K562 (cell line): ENCODE data around the gene CNKSR3. TPM values are rescaled to one million over a fixed set of nuclear protein-coding genes. Genes with fewer than 3 reads are reported as not detected.

Experiments used
- ATAC-seq: fragments of 200-7000 bp; cut with Tn5 transposase; 3 replicates; pipeline ENCODE4 v1.9.1; 2020; ENCODE audit warnings: moderate library complexity
- BruUV-seq: library from RNA; stranded (reverse); fragments of 400-500 nt; replicated peaks from 2 replicates; lab custom pipeline; 2021; lab: Mats Ljungman, UMichigan
- CTCF ChIA-PET: fragments of 300-600 bp; formaldehyde crosslinking; extraction: SDS; loops from one replicate; lab custom pipeline; 2021; ENCODE audit warnings: low intra/inter-chr PET ratio; lab: Yijun Ruan, JAX
- POLR2A ChIA-PET: fragments of 300-600, 350-650 bp; sonication (Branson Sonifier 250); formaldehyde crosslinking; extraction: SDS; loops from one replicate; lab custom pipeline; 2021; ENCODE audit warnings: antibody characterized with exemption, inconsistent platforms; lab: Yijun Ruan, JAX
- DNase-seq, 4 experiments: peaks; one replicate each; pipeline versions ENCODE4 v3.0.0 to v3.0.0-alpha.2; 2011 to 2018; ENCODE audit warnings: low spot score in 3 of 4, mixed read lengths in 3 of 4; ENCODE audit errors: extremely low read depth in 1 of 4
- FAIRE-seq: peaks from 2 replicates; lab custom pipeline; 2011; peaks lifted over from hg19 to GRCh38; lab: Jason Lieb, UNC
- H2AFZ ChIP-seq: 2 replicates; pipeline ENCODE4 v1.6.0; 2011; ENCODE audit warnings: low read depth, low read length, control low read depth, inconsistent platforms
- H3K27ac ChIP-seq: fragments of 200-600 bp; 3 replicates; pipeline ENCODE4 v1.8.0; 2011; ENCODE audit warnings: low read depth, mild to moderate bottlenecking, control low read depth, inconsistent platforms, low read length, moderate library complexity, mixed read lengths; ENCODE audit errors: extremely low read depth
- H3K27me3 ChIP-seq, 2 experiments: fragments of 300-600 bp in 1 of 2; 2 replicates in 1 of 2; 3 replicates in 1 of 2; pipeline versions ENCODE4 v1.6.0 to v1.8.0; 2011; ENCODE audit warnings: inconsistent platforms in 2 of 2, low read length in 2 of 2, mild to moderate bottlenecking in 1 of 2, mixed read lengths in 1 of 2, moderate library complexity in 1 of 2; ENCODE audit not compliant: control insufficient read depth in 2 of 2, insufficient read depth in 2 of 2
- H3K36me3 ChIP-seq: fragments of 300-600 bp; 3 replicates; pipeline ENCODE4 v1.8.0; 2011; ENCODE audit warnings: mild to moderate bottlenecking, low read length, inconsistent platforms; ENCODE audit not compliant: control insufficient read depth, insufficient read depth
- H3K4me1 ChIP-seq, 2 experiments: fragments of 200-600 bp in 1 of 2; replicated peaks in 1 of 2; 2 replicates in 1 of 2; 3 replicates in 1 of 2; pipeline versions ENCODE4 v1.5.1 to v1.8.0; 2011; ENCODE audit warnings: inconsistent platforms in 2 of 2, low read length in 2 of 2, mild to moderate bottlenecking in 1 of 2, mixed read lengths in 1 of 2, moderate library complexity in 1 of 2; ENCODE audit not compliant: control insufficient read depth in 2 of 2, insufficient read depth in 2 of 2
- H3K4me2 ChIP-seq: 2 replicates; pipeline ENCODE4 v1.6.1; 2011; ENCODE audit warnings: low read length, control low read depth, inconsistent platforms, mixed read lengths; ENCODE audit not compliant: insufficient read depth
- H3K4me3 ChIP-seq: fragments of 200-600 bp; sonication (generic), shearing (Covaris generic); 2 replicates; pipeline ENCODE4 v1.5.1; 2016; ENCODE audit warnings: control low read depth, inconsistent platforms
- H3K79me2 ChIP-seq: fragments of 200-600 bp; 3 replicates; pipeline ENCODE4 v1.8.0; 2011; ENCODE audit warnings: low read length, inconsistent platforms; ENCODE audit not compliant: control insufficient read depth, insufficient read depth
- H3K9ac ChIP-seq, 2 experiments: 2 replicates each; pipeline versions ENCODE4 v1.6.0 to v1.6.1; 2011; ENCODE audit warnings: low read depth in 2 of 2, low read length in 2 of 2, control low read depth in 1 of 2, inconsistent platforms in 1 of 2, mild to moderate bottlenecking in 1 of 2, mixed read lengths in 1 of 2; ENCODE audit not compliant: insufficient read depth in 1 of 2
- H3K9me1 ChIP-seq: one replicate; pipeline ENCODE4 v1.6.0; 2011; ENCODE audit warnings: inconsistent platforms, mild to moderate bottlenecking, low read length, moderate library complexity; ENCODE audit not compliant: control insufficient read depth, insufficient read depth
- H3K9me3 ChIP-seq: replicated peaks from 2 replicates; pipeline ENCODE4 v1.5.1; 2011; ENCODE audit warnings: low read depth, low read length, inconsistent platforms; ENCODE audit not compliant: control insufficient read depth, insufficient read depth
- H4K20me1 ChIP-seq: replicated peaks from 2 replicates; pipeline ENCODE4 v1.6.1; 2011; ENCODE audit warnings: low read length, inconsistent platforms, mixed read lengths; ENCODE audit not compliant: control insufficient read depth, insufficient read depth
- ATF2 ChIP-seq: sonication (generic); formaldehyde crosslinking; IDR thresholded peaks from 2 replicates; pipeline ENCODE4 v1.8.1; 2022; ENCODE audit warnings: missing genetic modification reagents
- BMI1 ChIP-seq: fragments of 150-350 bp; IDR thresholded peaks from 2 replicates; pipeline ENCODE4 v1.6.1; 2014; ENCODE audit warnings: low read length
- CREBBP ChIP-seq: IDR thresholded peaks from one replicate; pipeline ENCODE4 v1.6.1; 2012; ENCODE audit warnings: low read depth, mild to moderate bottlenecking, control low read depth, inconsistent platforms, low read length
- ELF2 ChIP-seq: fragments of 250-450 bp; sonication (Bioruptor Pico); IDR thresholded peaks from 2 replicates; pipeline ENCODE4 v1.5.0; 2021; ENCODE audit warnings: mild to moderate bottlenecking
- GABPB2 ChIP-seq: fragments of 250-450 bp; sonication (Bioruptor Pico); conservative IDR thresholded peaks from 2 replicates; pipeline ENCODE4 v1.5.1; 2021; ENCODE audit warnings: mild to moderate bottlenecking
- MECOM ChIP-seq: fragments of 250-450 bp; sonication (Bioruptor Pico); IDR thresholded peaks from 2 replicates; pipeline ENCODE4 v1.8.0; 2022; ENCODE audit warnings: inconsistent platforms
- MYC ChIP-seq, 2 experiments: fragments of 250-450 bp in 1 of 2; sonication (Bioruptor Pico) in 1 of 2; IDR thresholded peaks; 2 replicates each; pipeline versions ENCODE4 v1.5.1 to v1.6.1; 2012 to 2021; ENCODE audit warnings: low read depth in 2 of 2, borderline replicate concordance in 1 of 2, improper control_type of control experiment in 1 of 2, low read length in 1 of 2, mild to moderate bottlenecking in 1 of 2, moderate library complexity in 1 of 2
- PHF21A ChIP-seq: fragments of 450-650 bp; IDR thresholded peaks from 2 replicates; pipeline ENCODE4 v1.6.1; 2017; ENCODE audit warnings: low read depth, borderline replicate concordance
- PRDM10 ChIP-seq: fragments of 450-650 bp; IDR thresholded peaks from 2 replicates; pipeline ENCODE4 v1.6.1; 2018; ENCODE audit not compliant: partially characterized antibody
- PTBP1 ChIP-seq: fragments of 200-400 bp; formaldehyde crosslinking; IDR thresholded peaks from 2 replicates; pipeline ENCODE4 v1.6.1; 2017; ENCODE audit warnings: low read depth, low read length
- RUNX1 ChIP-seq: sonication (generic); IDR thresholded peaks from 2 replicates; pipeline ENCODE4 v1.6.1; 2016; ENCODE audit warnings: antibody characterized with exemption, low read depth
- SNIP1 ChIP-seq: fragments of 450-650 bp; IDR thresholded peaks from 2 replicates; pipeline ENCODE4 v1.7.1; 2017; ENCODE audit warnings: low read depth, mild to moderate bottlenecking
- SRSF7 ChIP-seq: fragments of 200-400 bp; formaldehyde crosslinking; optimal IDR thresholded peaks from 2 replicates; pipeline ENCODE3; 2017; ENCODE audit warnings: mild to moderate bottlenecking, low read depth, low read length
- TBP ChIP-seq: optimal IDR thresholded peaks from 2 replicates; pipeline ENCODE3; 2011; ENCODE audit warnings: low read depth, low read length, improper control_type of control experiment
- WHSC1 ChIP-seq: IDR thresholded peaks from one replicate; pipeline ENCODE4 v1.6.1; 2012; ENCODE audit warnings: low read length, control low read depth, inconsistent platforms
- ZBTB7A ChIP-seq: IDR thresholded peaks from 2 replicates; pipeline ENCODE4 v1.6.1; 2011; ENCODE audit warnings: low read depth, mild to moderate bottlenecking, low read length, moderate library complexity, borderline replicate concordance; ENCODE audit not compliant: control insufficient read depth
- ZNF121 ChIP-seq: sonication (generic); formaldehyde crosslinking; conservative IDR thresholded peaks from 2 replicates; pipeline ENCODE4 v1.8.0; 2022; ENCODE audit warnings: missing genetic modification reagents
- ZNF146 ChIP-seq: IDR thresholded peaks from one replicate; pipeline ENCODE4 v1.6.1; 2018; ENCODE audit warnings: missing compliant biosample characterization; ENCODE audit not compliant: unreplicated experiment
- ZNF41 ChIP-seq: fragments of 250-450 bp; sonication (Bioruptor Pico); conservative IDR thresholded peaks from 2 replicates; pipeline ENCODE4 v1.4.0; 2020; ENCODE audit warnings: mild to moderate bottlenecking
- ZNF57 ChIP-seq: fragments of 450-650 bp; formaldehyde crosslinking; IDR thresholded peaks from 2 replicates; pipeline ENCODE4 v1.4.0; 2020; ENCODE audit warnings: mild to moderate bottlenecking, moderate library complexity
- WGBS: fragments of 100-300 bp; shearing (Covaris generic); methylation state at CpG from one replicate; pipeline ENCODE4 v1.1.6; 2016; ENCODE audit warnings: low coverage, mixed read lengths; ENCODE audit not compliant: insufficient coverage; ENCODE audit errors: missing lambda C conversion rate; 5-methylcytosine and 5-hydroxymethylcytosine counted together
- in situ Hi-C: fragments of 300-500 bp; cut with MboI; formaldehyde crosslinking; loops from 4 replicates; pipeline ENCODE4 v1.15.0; 2018; ENCODE audit warnings: inconsistent platforms, mixed read lengths
- intact Hi-C: fragments of 100-400 bp; cut with micrococcal nuclease; formaldehyde crosslinking; loops from 2 replicates; pipeline ENCODE4 v1.14.2; 2022
- polyA plus RNA-seq, 8 experiments: library from polyadenylated mRNA; depleted of rRNA in 4 of 8; stranded (reverse) in 5 of 8; unstranded in 3 of 8; fragments of >200 nt; fragmentation: Nextera tagmentation in 2 of 8; fragmentation: Illumina TruSeq in 1 of 8; extraction: Ambion mirVana in 2 of 8; extraction: Trizol in 1 of 8; gene quantifications; 2 replicates each; pipeline versions ENCODE4 v1.2.1 to v1.2.3, GENCODE V29; 2011 to 2014; ENCODE audit warnings: inconsistent platforms in 1 of 8, missing spikeins in 1 of 8
- total RNA-seq, 7 experiments: library from RNA; depleted of rRNA in 6 of 7; stranded (reverse); fragments of >200 nt in 6 of 7; fragmentation: Illumina TruSeq in 2 of 7; extraction: Trizol in 2 of 7; gene quantifications; 2 replicates each; pipeline versions ENCODE4 v1.2.1 to v1.2.3, GENCODE V29; 2011 to 2021; ENCODE audit warnings: low replicate concordance in 1 of 7

Gene CNKSR3
- total and polyA plus RNA-seq, 9 of the 15 experiments (the other 6 are each of a cell fraction or from before 2014, with no cell fraction given): 4.5 to 29.6 (median 9.5) TPM

- TF ChIP-seq ZBTB7A: no peak
- TF ChIP-seq, all 486 proteins: peak for 0
These were observed 25.5 kb downstream of the CNKSR3 start (continued) for GRCh38 chr6:154484942-154485341.

- ATAC-seq: no peak
- no peak overlapping the region for H3K4me2 ChIP-seq
- H3K4me1 ChIP-seq: peaks cover 7 to 11% of the 10 kb centered on the region in 2 experiments; a peak in 4 of 5 replicates
- H3K9me1 ChIP-seq: no peaks in the 10 kb centered on the region
- H2AFZ ChIP-seq: no peak overlapping the region
- in situ Hi-C loops (no loop called here), intact Hi-C loops (no loop called here)
- 57% methylated on average over 4 of the region's 4 CpGs for WGBS
- peaks cover 9% of the 10 kb centered on the region for H4K20me1 ChIP-seq
- no peaks in the 10 kb centered on the region for H3K9me3 ChIP-seq
- POLR2A ChIA-PET: no interaction called here
- no TSS peak for BruUV-seq
- H3K27ac ChIP-seq: no peak overlapping the region
- no peak overlapping the region for H3K4me3 ChIP-seq
- H3K36me3 ChIP-seq: no peaks in the 10 kb centered on the region
- no peak for DNase-seq
- H3K9ac ChIP-seq: no peak overlapping the region
- no peaks in the 10 kb centered on the region for H3K27me3 ChIP-seq
- no peak for FAIRE-seq
- CTCF ChIA-PET: no interaction called here
- peaks cover 62% of the 10 kb centered on the region for H3K79me2 ChIP-seq
- TF ChIP-seq MECOM (CRISPR knock-in tag): no peak
- TF ChIP-seq CREBBP: no peak
- TF ChIP-seq TBP: no peak
- no peak for TF ChIP-seq ZNF146 (CRISPR knock-in tag)
- no peak for TF ChIP-seq WHSC1
- TF ChIP-seq PRDM10: no peak
- TF ChIP-seq GABPB2 (CRISPR knock-in tag): no peak
- no peak for TF ChIP-seq BMI1
- no peak for TF ChIP-seq ZNF57 (CRISPR knock-in tag)
- no peak for TF ChIP-seq ZNF41 (CRISPR knock-in tag)
- no peak for TF ChIP-seq RUNX1
- no peak for TF ChIP-seq ATF2 (CRISPR knock-in tag)
- TF ChIP-seq ZNF121 (CRISPR knock-in tag): no peak
- no peak for TF ChIP-seq ELF2 (CRISPR knock-in tag)
- no peak for TF ChIP-seq MYC (IDR thresholded peaks at IDR 0.05; ENCODE audit: low read depth, low read length)
- no peak for TF ChIP-seq MYC (CRISPR knock-in tag; IDR thresholded peaks at IDR 0.05; ENCODE audit: borderline replicate concordance, low read depth)
- no peak for TF ChIP-seq SNIP1
- no peak for TF ChIP-seq PTBP1
- no peak for TF ChIP-seq SRSF7
- TF ChIP-seq PHF21A: no peak
These were observed 27.6 kb downstream of the CNKSR3 start for GRCh38 chr6:154482858-154483257.
